ENCODE results near the gene KRTAP20-1.

KRTAP20-1 gene

DNA sequence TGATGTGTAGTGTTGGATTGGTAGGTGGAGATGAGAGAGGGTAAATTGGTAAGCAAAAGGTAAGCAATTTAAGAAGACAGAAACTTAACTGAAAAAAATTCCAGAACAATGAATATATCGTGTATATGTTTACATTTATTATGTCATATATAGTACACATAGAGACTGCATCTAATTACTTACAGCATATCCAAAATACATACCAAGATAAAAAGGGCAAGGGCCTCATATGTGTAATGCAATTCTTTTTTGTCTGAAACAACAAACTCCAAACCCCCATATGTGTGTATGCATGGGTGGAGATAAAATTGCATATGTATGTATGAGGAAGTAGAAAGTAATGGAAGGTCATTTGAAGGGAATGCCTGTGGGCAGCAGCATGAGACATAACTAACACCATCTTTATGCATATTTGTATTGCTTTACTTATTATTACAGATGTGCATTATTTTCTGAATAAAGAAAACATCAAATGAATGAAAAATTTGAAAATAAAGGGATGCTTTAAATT lies 30.7 kb downstream of the KRTAP20-1 start:
- DNase-seq (ENCODE audit: low read depth in 2 of 2): no peak

GRCh38 chr21:30652891-30653290 lies 36.7 kb downstream of the KRTAP20-1 start:
- DNase-seq (ENCODE audit: low read depth in 2 of 2): no peak
